DOHH2 (cell line): Measurements from ENCODE around the gene CPS1.

ENCODE experiments used
- CTCF ChIP-seq: fragments of 200-600 bp; sonication (generic); IDR thresholded peaks from one replicate; pipeline ENCODE4 v1.5.1; 2014; ENCODE audit warnings: antibody characterized with exemption, mild to moderate bottlenecking, low read depth, low read length; ENCODE audit not compliant: poor library complexity, severe bottlenecking
- EZH2phosphoT487 ChIP-seq: fragments of 200-600 bp; sonication (generic); IDR thresholded peaks from 2 replicates; pipeline ENCODE4 v1.6.1; 2017; ENCODE audit warnings: borderline replicate concordance, mild to moderate bottlenecking, antibody characterized with exemption, low read length, moderate library complexity, mixed read lengths

- TF ChIP-seq CTCF (no peak), EZH2phosphoT487 (no peak)
Observed at GRCh38 chr2:210599476-210599875, 43.1 kb downstream of the CPS1 start.
